Measurements from ENCODE around the gene TRABD2A.

DNA sequence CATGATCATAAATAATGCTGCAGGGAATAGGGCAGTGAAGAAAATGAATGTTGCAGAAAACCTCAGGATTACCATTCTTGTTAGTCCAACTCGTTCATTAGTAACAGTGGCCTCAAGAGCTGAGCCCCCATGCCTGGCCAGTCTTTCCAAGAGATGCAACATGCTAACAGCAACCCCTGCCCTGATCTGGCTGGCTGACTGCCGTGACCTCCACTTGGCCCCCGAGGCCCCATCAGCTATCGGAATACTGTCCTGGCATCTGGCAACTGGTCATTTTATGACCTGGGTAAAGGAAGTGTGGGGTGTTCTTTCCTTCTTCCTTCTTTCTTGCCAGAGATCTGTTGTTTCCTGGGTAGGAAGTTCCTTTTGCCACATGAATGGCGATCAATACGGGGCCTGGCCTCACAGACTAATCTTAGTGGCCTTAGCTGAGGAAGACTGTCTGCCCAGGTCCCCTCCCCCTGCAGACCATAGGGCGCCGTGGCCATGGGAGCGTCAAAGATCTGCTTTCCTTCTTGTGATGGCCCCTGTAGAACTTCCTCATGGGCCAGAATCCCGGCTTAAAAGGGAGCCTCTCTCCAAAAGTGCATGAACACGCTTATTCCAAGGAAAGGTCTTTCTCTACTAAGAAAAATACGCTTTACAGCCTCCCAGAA is 10.6 kb upstream of the TRABD2A start:
- TF ChIP-seq, protein P1, sequence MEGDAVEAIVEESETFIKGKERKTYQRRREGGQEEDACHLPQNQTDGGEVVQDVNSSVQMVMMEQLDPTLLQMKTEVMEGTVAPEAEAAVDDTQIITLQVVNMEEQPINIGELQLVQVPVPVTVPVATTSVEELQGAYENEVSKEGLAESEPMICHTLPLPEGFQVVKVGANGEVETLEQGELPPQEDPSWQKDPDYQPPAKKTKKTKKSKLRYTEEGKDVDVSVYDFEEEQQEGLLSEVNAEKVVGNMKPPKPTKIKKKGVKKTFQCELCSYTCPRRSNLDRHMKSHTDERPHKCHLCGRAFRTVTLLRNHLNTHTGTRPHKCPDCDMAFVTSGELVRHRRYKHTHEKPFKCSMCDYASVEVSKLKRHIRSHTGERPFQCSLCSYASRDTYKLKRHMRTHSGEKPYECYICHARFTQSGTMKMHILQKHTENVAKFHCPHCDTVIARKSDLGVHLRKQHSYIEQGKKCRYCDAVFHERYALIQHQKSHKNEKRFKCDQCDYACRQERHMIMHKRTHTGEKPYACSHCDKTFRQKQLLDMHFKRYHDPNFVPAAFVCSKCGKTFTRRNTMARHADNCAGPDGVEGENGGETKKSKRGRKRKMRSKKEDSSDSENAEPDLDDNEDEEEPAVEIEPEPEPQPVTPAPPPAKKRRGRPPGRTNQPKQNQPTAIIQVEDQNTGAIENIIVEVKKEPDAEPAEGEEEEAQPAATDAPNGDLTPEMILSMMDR (optimal IDR thresholded peaks at IDR 0.05 in 1 of 3, IDR thresholded peaks at IDR 0.05 in 1 of 3, conservative IDR thresholded peaks at IDR 0.05 in 1 of 3; ENCODE audit: extremely low read depth in 1 of 3, insufficient read depth in 2 of 3, low read length in 3 of 3), result no peak
- TF ChIP-seq EZH2 (IDR thresholded peaks at IDR 0.05; ENCODE audit: low read length), result no peak

Measured in keratinocyte (primary cell).